Body of pancreas (tissue), 4 donors: ENCODE measurements around the gene HOXD4.

Experiments used
- CTCF ChIP-seq, 7 experiments: fragments of 450-650 bp in 4 of 7; fragments of 200-600 bp in 3 of 7; sonication (generic) in 3 of 7; IDR thresholded peaks; one replicate each; pipeline ENCODE4 v1.5.1; 2016 to 2019; ENCODE audit warnings: antibody characterized with exemption in 7 of 7
- POLR2A ChIP-seq, 3 donors: fragments of 450-650 bp; IDR thresholded peaks; one replicate each; pipeline ENCODE4 v1.6.1; 2016; ENCODE audit warnings: antibody characterized with exemption in 3 of 3, mild to moderate bottlenecking in 2 of 3

- TF ChIP-seq CTCF (IDR thresholded peaks at IDR 0.05) = no peak
- TF ChIP-seq POLR2A (IDR thresholded peaks at IDR 0.05) = no peak
Measured at GRCh38 chr2:176133389-176133788, 18.0 kb upstream of the HOXD4 start.
